Measurements from ENCODE around the gene SLC26A8. TPM values are rescaled to one million over a fixed set of nuclear protein-coding genes. Genes with fewer than 3 reads are reported as not detected.
A peak's percentile ranks its signal among the peaks of the same experiment; 100 is the strongest.

The SLC26A8 gene
- total RNA-seq, 1 donor from 2014 or later, result 0.29 TPM

DNA sequence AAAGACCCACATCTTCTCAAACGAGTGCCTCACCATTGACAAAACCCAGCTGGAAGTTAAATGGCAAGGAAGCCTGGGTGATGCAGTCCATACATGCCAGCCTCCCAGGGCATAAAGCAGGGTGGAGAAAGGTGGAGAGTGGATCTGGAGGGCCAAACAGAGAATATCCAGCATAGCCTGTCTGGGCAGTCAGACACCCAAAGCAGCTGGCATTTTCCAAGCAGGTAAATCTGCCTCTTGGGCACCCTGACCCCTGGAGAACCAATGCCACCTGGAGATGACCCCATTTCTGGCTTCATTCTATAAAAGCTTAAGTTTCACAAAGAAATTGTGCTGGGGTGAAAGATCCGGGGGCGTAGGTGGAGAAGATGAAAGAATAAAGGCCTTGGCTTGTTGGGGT lies 98.5 kb downstream of the SLC26A8 start:
- peaks cover 12% of the 10 kb centered on the region for H3K4me1 Mint-ChIP-seq (ENCODE audit: low read depth, unreplicated experiment)
- H3K9me3 Mint-ChIP-seq (ENCODE audit: unreplicated experiment), result peaks cover 4% of the 10 kb centered on the region
- no peak overlapping the region for H3K27ac Mint-ChIP-seq (ENCODE audit: unreplicated experiment)
- TF ChIP-seq, protein P1, sequence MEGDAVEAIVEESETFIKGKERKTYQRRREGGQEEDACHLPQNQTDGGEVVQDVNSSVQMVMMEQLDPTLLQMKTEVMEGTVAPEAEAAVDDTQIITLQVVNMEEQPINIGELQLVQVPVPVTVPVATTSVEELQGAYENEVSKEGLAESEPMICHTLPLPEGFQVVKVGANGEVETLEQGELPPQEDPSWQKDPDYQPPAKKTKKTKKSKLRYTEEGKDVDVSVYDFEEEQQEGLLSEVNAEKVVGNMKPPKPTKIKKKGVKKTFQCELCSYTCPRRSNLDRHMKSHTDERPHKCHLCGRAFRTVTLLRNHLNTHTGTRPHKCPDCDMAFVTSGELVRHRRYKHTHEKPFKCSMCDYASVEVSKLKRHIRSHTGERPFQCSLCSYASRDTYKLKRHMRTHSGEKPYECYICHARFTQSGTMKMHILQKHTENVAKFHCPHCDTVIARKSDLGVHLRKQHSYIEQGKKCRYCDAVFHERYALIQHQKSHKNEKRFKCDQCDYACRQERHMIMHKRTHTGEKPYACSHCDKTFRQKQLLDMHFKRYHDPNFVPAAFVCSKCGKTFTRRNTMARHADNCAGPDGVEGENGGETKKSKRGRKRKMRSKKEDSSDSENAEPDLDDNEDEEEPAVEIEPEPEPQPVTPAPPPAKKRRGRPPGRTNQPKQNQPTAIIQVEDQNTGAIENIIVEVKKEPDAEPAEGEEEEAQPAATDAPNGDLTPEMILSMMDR (IDR thresholded peaks at IDR 0.05; ENCODE audit: partially characterized antibody, unreplicated experiment), result no peak
- H3K36me3 Mint-ChIP-seq (ENCODE audit: unreplicated experiment), result no peaks in the 10 kb centered on the region
- no peaks in the 10 kb centered on the region for H3K27me3 Mint-ChIP-seq (ENCODE audit: unreplicated experiment)
- no peak overlapping the region for H3K4me3 Mint-ChIP-seq (ENCODE audit: unreplicated experiment)
- no peak for DNase-seq

DNA sequence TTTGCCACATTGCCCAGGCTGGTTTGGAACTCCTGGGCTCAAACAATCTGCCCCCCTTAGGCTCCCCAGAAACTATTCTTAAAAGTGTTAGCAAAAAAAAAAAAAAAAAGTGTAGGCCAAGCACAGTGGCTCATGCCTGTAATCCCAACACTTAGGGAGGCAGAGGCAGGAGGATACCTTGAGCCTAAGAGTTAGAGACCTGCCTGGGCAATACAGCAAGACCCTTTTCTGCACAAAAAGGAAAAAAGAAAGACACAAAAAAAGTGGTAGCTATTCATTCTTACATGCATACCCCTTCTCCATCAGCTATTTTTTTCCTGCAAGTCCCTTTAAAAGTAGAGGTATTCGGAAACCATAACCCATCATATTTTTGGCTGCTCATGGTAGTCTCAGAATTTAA lies 100.3 kb downstream of the SLC26A8 start:
- TF ChIP-seq, protein P1 (IDR thresholded peaks at IDR 0.05; ENCODE audit: partially characterized antibody, unreplicated experiment), result no peak
- H3K27ac Mint-ChIP-seq (ENCODE audit: unreplicated experiment), result no peak overlapping the region
- H3K9me3 Mint-ChIP-seq (ENCODE audit: unreplicated experiment), result peaks cover 5% of the 10 kb centered on the region
- H3K27me3 Mint-ChIP-seq (ENCODE audit: unreplicated experiment), result peaks cover 5% of the 10 kb centered on the region
- H3K4me1 Mint-ChIP-seq (ENCODE audit: low read depth, unreplicated experiment), result peaks cover 10% of the 10 kb centered on the region
- DNase-seq, result no peak
- no peak overlapping the region for H3K4me3 Mint-ChIP-seq (ENCODE audit: unreplicated experiment)
- H3K36me3 Mint-ChIP-seq (ENCODE audit: unreplicated experiment), result no peaks in the 10 kb centered on the region

DNA sequence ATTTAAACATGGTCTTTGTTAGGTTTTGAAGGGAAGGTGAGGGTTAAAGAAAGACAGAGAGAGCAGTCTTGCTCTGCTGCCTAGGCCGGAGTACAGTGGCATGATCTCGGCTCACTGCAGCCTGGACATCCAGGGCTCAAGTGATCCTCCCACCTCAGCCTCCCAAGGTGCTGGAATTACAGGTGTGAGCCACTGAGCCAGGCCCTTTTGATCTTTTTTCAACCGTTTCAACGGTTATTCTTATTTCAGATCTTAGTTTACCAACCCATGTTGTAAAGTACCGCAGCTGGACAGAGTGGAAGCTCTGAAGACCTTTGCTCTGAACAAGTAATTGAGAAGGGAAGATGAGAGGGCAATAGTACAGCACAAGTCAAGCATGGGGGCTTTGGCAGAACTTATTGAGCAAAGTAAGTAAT lies 102.3 kb downstream of the SLC26A8 start:
- H3K36me3 Mint-ChIP-seq (ENCODE audit: unreplicated experiment), result no peaks in the 10 kb centered on the region
- H3K4me1 Mint-ChIP-seq (ENCODE audit: low read depth, unreplicated experiment), result peaks cover 22% of the 10 kb centered on the region
- TF ChIP-seq, protein P1 (IDR thresholded peaks at IDR 0.05; ENCODE audit: partially characterized antibody, unreplicated experiment), result no peak
- peaks cover 5% of the 10 kb centered on the region for H3K27me3 Mint-ChIP-seq (ENCODE audit: unreplicated experiment)
- H3K4me3 Mint-ChIP-seq (ENCODE audit: unreplicated experiment), result peak overlapping the region; percentile 92
- no peak overlapping the region for H3K27ac Mint-ChIP-seq (ENCODE audit: unreplicated experiment)
- DNase-seq, result no peak
- peaks cover 5% of the 10 kb centered on the region for H3K9me3 Mint-ChIP-seq (ENCODE audit: unreplicated experiment)

DNA sequence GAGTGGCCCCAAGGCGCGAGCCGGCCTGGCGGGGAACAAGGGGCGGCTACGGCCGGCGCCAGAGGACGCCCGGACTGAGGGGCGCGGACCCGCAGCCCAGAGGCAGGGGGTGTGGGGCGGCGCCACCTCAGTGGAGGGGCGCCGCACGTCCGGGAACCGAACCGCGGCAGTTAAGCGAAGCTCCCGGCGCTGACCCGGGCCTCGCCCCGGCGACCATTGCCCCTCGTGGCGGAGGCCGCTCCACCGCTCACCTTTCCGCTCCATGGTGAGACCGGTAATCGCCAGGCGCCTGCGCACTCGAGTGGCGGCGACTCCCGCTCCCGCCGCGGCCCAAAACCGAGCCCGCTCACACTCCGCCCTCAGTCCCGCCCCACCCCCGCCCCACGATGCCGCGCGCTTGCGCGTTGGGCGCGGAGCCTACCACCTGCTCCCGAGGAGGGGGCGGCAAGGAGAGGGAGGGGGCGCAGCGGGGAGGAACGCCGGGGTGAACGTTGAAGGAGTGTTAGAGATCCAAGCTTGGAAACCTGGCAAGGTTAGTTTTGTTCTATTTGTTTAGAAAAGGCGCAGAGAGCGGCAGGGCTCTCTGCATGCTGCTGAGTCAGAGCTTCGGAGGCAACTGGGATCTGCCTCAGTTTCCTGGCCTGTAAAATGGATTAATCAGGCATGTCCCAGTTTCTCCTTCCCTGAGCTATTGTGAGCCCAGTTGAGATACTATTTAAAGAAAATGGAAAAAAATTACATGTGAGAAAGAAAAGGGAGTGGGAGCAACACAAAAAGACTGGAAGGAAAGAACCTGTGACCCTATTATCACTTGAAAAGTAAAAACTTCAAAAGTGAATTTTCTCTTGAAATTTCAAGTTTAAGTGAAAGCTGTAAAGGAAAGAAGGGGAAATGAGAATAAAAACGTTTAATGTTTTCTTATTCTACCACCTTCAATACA lies 103.4 kb downstream of the SLC26A8 start, which contains the start of gene SRPK1:
Gene SRPK1 (minus strand): TSS at position 306 of the 940 bp plus-strand sequence. CDS start 42 bp downstream, at position 264.
- peak within 1 kb of the TSS; percentile 94 for H3K27ac Mint-ChIP-seq (ENCODE audit: unreplicated experiment)
- peak; percentile 92 for DNase-seq
- H3K36me3 Mint-ChIP-seq (ENCODE audit: unreplicated experiment), result no peaks in the 10 kb centered on the region
- peak within 1 kb of the TSS; percentile 100 for H3K4me3 Mint-ChIP-seq (ENCODE audit: unreplicated experiment)
- TF ChIP-seq, protein P1 (IDR thresholded peaks at IDR 0.05; ENCODE audit: partially characterized antibody, unreplicated experiment), result no peak
- peaks cover 5% of the 10 kb centered on the region for H3K9me3 Mint-ChIP-seq (ENCODE audit: unreplicated experiment)
- peaks cover 5% of the 10 kb centered on the region for H3K27me3 Mint-ChIP-seq (ENCODE audit: unreplicated experiment)
- H3K4me1 Mint-ChIP-seq (ENCODE audit: low read depth, unreplicated experiment), result peaks cover 25% of the 10 kb centered on the region

Measured in glutamatergic neuron (in vitro differentiated cells).